ENCODE data around the gene S1PR2.

The S1PR2 gene

GRCh38 chr19:10231612-10232228, 589 bp upstream of the S1PR2 start:
- H3K27ac ChIP-seq (ENCODE audit: low read depth, low read length): no peak overlapping the region

GRCh38 chr19:10230173-10230860, 814 bp downstream of the S1PR2 start:
- H3K27ac ChIP-seq (ENCODE audit: low read depth, low read length): peak overlapping the region; percentile 29; the same call in 1 of the 2 replicates
- peaks cover 14% of the 10 kb centered on the region for H3K4me1 ChIP-seq (ENCODE audit: control insufficient read depth, insufficient read depth, low read length)
- no peaks in the 10 kb centered on the region for H3K9me3 ChIP-seq (ENCODE audit: control insufficient read depth, insufficient read depth, low read depth, low read length)
- no peaks in the 10 kb centered on the region for H3K27me3 ChIP-seq (ENCODE audit: control insufficient read depth, insufficient read depth, low read length)
- peak overlapping the region; percentile 74 for H3K9ac ChIP-seq (ENCODE audit: low read length)
- H3K36me3 ChIP-seq (ENCODE audit: control insufficient read depth, insufficient read depth, low read length): no peaks in the 10 kb centered on the region
- peak overlapping the region; percentile 76 for H3K4me3 ChIP-seq (ENCODE audit: low read depth, low read length)

More at GRCh38 chr19:10231612-10232228, 589 bp upstream of the S1PR2 start:
- Histone ChIP-seq H3K9ac (ENCODE audit: low read length) (no peak overlapping the region), H3K4me3 (ENCODE audit: low read depth, low read length) (peak overlapping the region; percentile 76), H3K4me1 (ENCODE audit: control insufficient read depth, insufficient read depth, low read length) (peaks cover 15% of the 10 kb centered on the region), H3K27me3 (ENCODE audit: control insufficient read depth, insufficient read depth, low read length) (no peaks in the 10 kb centered on the region), H3K9me3 (ENCODE audit: control insufficient read depth, insufficient read depth, low read depth, low read length) (no peaks in the 10 kb centered on the region), H3K36me3 (ENCODE audit: control insufficient read depth, insufficient read depth, low read length) (no peaks in the 10 kb centered on the region)

GRCh38 chr19:10228920-10229319, 2.2 kb downstream of the S1PR2 start:
- Histone ChIP-seq H3K36me3 (ENCODE audit: control insufficient read depth, insufficient read depth, low read length) (peaks cover 5% of the 10 kb centered on the region), H3K4me3 (ENCODE audit: low read depth, low read length) (no peak overlapping the region), H3K27ac (ENCODE audit: low read depth, low read length) (no peak overlapping the region), H3K4me1 (ENCODE audit: control insufficient read depth, insufficient read depth, low read length) (peaks cover 14% of the 10 kb centered on the region), H3K27me3 (ENCODE audit: control insufficient read depth, insufficient read depth, low read length) (no peaks in the 10 kb centered on the region), H3K9me3 (ENCODE audit: control insufficient read depth, insufficient read depth, low read depth, low read length) (no peaks in the 10 kb centered on the region), H3K9ac (ENCODE audit: low read length) (no peak overlapping the region)

GRCh38 chr19:10228393-10228792, 2.7 kb downstream of the S1PR2 start:
- Histone ChIP-seq H3K27me3 (ENCODE audit: control insufficient read depth, insufficient read depth, low read length) (no peaks in the 10 kb centered on the region), H3K9me3 (ENCODE audit: control insufficient read depth, insufficient read depth, low read depth, low read length) (no peaks in the 10 kb centered on the region), H3K27ac (ENCODE audit: low read depth, low read length) (no peak overlapping the region), H3K9ac (ENCODE audit: low read length) (no peak overlapping the region), H3K36me3 (ENCODE audit: control insufficient read depth, insufficient read depth, low read length) (peaks cover 7% of the 10 kb centered on the region), H3K4me3 (ENCODE audit: low read depth, low read length) (no peak overlapping the region), H3K4me1 (ENCODE audit: control insufficient read depth, insufficient read depth, low read length) (peaks cover 14% of the 10 kb centered on the region)

GRCh38 chr19:10227026-10227971, 3.8 kb downstream of the S1PR2 start:
- Histone ChIP-seq H3K9ac (ENCODE audit: low read length) (no peak overlapping the region), H3K27ac (ENCODE audit: low read depth, low read length) (no peak overlapping the region), H3K9me3 (ENCODE audit: control insufficient read depth, insufficient read depth, low read depth, low read length) (no peaks in the 10 kb centered on the region), H3K36me3 (ENCODE audit: control insufficient read depth, insufficient read depth, low read length) (peaks cover 10% of the 10 kb centered on the region), H3K27me3 (ENCODE audit: control insufficient read depth, insufficient read depth, low read length) (no peaks in the 10 kb centered on the region), H3K4me1 (ENCODE audit: control insufficient read depth, insufficient read depth, low read length) (peaks cover 14% of the 10 kb centered on the region), H3K4me3 (ENCODE audit: low read depth, low read length) (no peak overlapping the region)

- Histone ChIP-seq H3K36me3 (ENCODE audit: control insufficient read depth, insufficient read depth, low read length) (peaks cover 10% of the 10 kb centered on the region), H3K27me3 (ENCODE audit: control insufficient read depth, insufficient read depth, low read length) (no peaks in the 10 kb centered on the region), H3K4me3 (ENCODE audit: low read depth, low read length) (no peak overlapping the region), H3K9ac (ENCODE audit: low read length) (no peak overlapping the region), H3K9me3 (ENCODE audit: control insufficient read depth, insufficient read depth, low read depth, low read length) (no peaks in the 10 kb centered on the region), H3K4me1 (ENCODE audit: control insufficient read depth, insufficient read depth, low read length) (peaks cover 14% of the 10 kb centered on the region), H3K27ac (ENCODE audit: low read depth, low read length) (no peak overlapping the region)
These were observed 4.6 kb downstream of the S1PR2 start for GRCh38 chr19:10226376-10227025.

GRCh38 chr19:10226021-10226375, 5.1 kb downstream of the S1PR2 start:
- Histone ChIP-seq H3K9me3 (ENCODE audit: control insufficient read depth, insufficient read depth, low read depth, low read length) (no peaks in the 10 kb centered on the region), H3K27me3 (ENCODE audit: control insufficient read depth, insufficient read depth, low read length) (no peaks in the 10 kb centered on the region), H3K4me1 (ENCODE audit: control insufficient read depth, insufficient read depth, low read length) (peaks cover 14% of the 10 kb centered on the region), H3K27ac (ENCODE audit: low read depth, low read length) (no peak overlapping the region), H3K9ac (ENCODE audit: low read length) (no peak overlapping the region), H3K4me3 (ENCODE audit: low read depth, low read length) (no peak overlapping the region), H3K36me3 (ENCODE audit: control insufficient read depth, insufficient read depth, low read length) (peaks cover 10% of the 10 kb centered on the region)

- Histone ChIP-seq H3K4me3 (ENCODE audit: low read depth, low read length) (no peak overlapping the region), H3K4me1 (ENCODE audit: control insufficient read depth, insufficient read depth, low read length) (peaks cover 18% of the 10 kb centered on the region), H3K36me3 (ENCODE audit: control insufficient read depth, insufficient read depth, low read length) (peaks cover 10% of the 10 kb centered on the region), H3K27me3 (ENCODE audit: control insufficient read depth, insufficient read depth, low read length) (no peaks in the 10 kb centered on the region), H3K9me3 (ENCODE audit: control insufficient read depth, insufficient read depth, low read depth, low read length) (no peaks in the 10 kb centered on the region), H3K27ac (ENCODE audit: low read depth, low read length) (no peak overlapping the region), H3K9ac (ENCODE audit: low read length) (no peak overlapping the region)
These were observed 6.8 kb downstream of the S1PR2 start for GRCh38 chr19:10224337-10224736.

- Histone ChIP-seq H3K27ac (ENCODE audit: low read depth, low read length) (no peak overlapping the region), H3K9ac (ENCODE audit: low read length) (no peak overlapping the region)
These were observed 7.5 kb downstream of the S1PR2 start for GRCh38 chr19:10223488-10224213.

GRCh38 chr19:10222201-10222890, 8.8 kb downstream of the S1PR2 start:
- no peaks in the 10 kb centered on the region for H3K9me3 ChIP-seq (ENCODE audit: control insufficient read depth, insufficient read depth, low read depth, low read length)
- no peak overlapping the region for H3K9ac ChIP-seq (ENCODE audit: low read length)
- no peaks in the 10 kb centered on the region for H3K27me3 ChIP-seq (ENCODE audit: control insufficient read depth, insufficient read depth, low read length)
- peaks cover 10% of the 10 kb centered on the region for H3K36me3 ChIP-seq (ENCODE audit: control insufficient read depth, insufficient read depth, low read length)
- H3K4me1 ChIP-seq (ENCODE audit: control insufficient read depth, insufficient read depth, low read length): peaks cover 18% of the 10 kb centered on the region
- H3K4me3 ChIP-seq (ENCODE audit: low read depth, low read length): no peak overlapping the region
- no peak overlapping the region for H3K27ac ChIP-seq (ENCODE audit: low read depth, low read length)

More at GRCh38 chr19:10223488-10224213, 7.5 kb downstream of the S1PR2 start:
- Histone ChIP-seq H3K4me1 (ENCODE audit: control insufficient read depth, insufficient read depth, low read length) (peaks cover 18% of the 10 kb centered on the region), H3K4me3 (ENCODE audit: low read depth, low read length) (no peak overlapping the region), H3K27me3 (ENCODE audit: control insufficient read depth, insufficient read depth, low read length) (no peaks in the 10 kb centered on the region), H3K9me3 (ENCODE audit: control insufficient read depth, insufficient read depth, low read depth, low read length) (no peaks in the 10 kb centered on the region), H3K36me3 (ENCODE audit: control insufficient read depth, insufficient read depth, low read length) (peaks cover 10% of the 10 kb centered on the region)
